HCT116 (cell line): ENCODE data around the gene IL18R1. TPM values are rescaled to one million over a fixed set of nuclear protein-coding genes. Genes with fewer than 3 reads are reported as not detected.

Source experiments
- ATAC-seq: fragments of 200-7000 bp; cut with Tn5 transposase; 2 replicates; pipeline ENCODE4 v1.9.1; 2020; ENCODE audit warnings: mild to moderate bottlenecking, moderate library complexity
- BruUV-seq: library from RNA; stranded (reverse); fragments of 400-500 nt; replicated peaks from 2 replicates; lab custom pipeline; 2021; lab: Mats Ljungman, UMichigan
- CTCF ChIA-PET: fragments of 300-600 bp; sonication (Branson Sonifier 250); formaldehyde crosslinking; loops from one replicate; lab custom pipeline; 2021; ENCODE audit warnings: antibody characterized with exemption; lab: Charles Lee
- POLR2A ChIA-PET: fragments of 300-600, 350-600 bp; sonication (Branson Sonifier 250); formaldehyde crosslinking; loops from one replicate; lab custom pipeline; 2021; ENCODE audit warnings: antibody characterized with exemption; lab: Charles Lee
- RAD21 ChIA-PET, 2 experiments: fragments of 300-600 bp; sonication (Branson Sonifier 250); formaldehyde crosslinking; loops; one replicate each; lab custom pipeline; 2023; ENCODE audit warnings: low total read pairs in 2 of 2; ENCODE audit not compliant: uncharacterized antibody in 2 of 2, unreplicated experiment in 2 of 2, low non-redundant PET in 1 of 2; lab: Charles Lee
- DNase-seq: peaks from one replicate; pipeline ENCODE4 v3.0.0-alpha.2; 2010; ENCODE audit warnings: low read depth, low spot score
- H2AFZ ChIP-seq: fragments of 200-600 bp; shearing (Covaris generic), sonication (generic); 2 replicates; pipeline ENCODE4 v1.6.1; 2017; ENCODE audit warnings: low read depth, mixed run types, mixed read lengths, antibody characterized with exemption, low read length; ENCODE audit not compliant: poor library complexity, severe bottlenecking
- H3K27ac ChIP-seq: 2 replicates; pipeline ENCODE4 v1.5.1; 2012; ENCODE audit warnings: low read depth, low read length
- H3K27me3 ChIP-seq: fragments of 200-600 bp; sonication (generic); 2 replicates; pipeline ENCODE4 v1.6.1; 2016; ENCODE audit warnings: mixed run types, low read length, mixed read lengths; ENCODE audit not compliant: insufficient read depth
- H3K36me3 ChIP-seq, 2 experiments: fragments of 200-500 bp in 1 of 2; fragments of 200-600 bp in 1 of 2; sonication (Bioruptor generic) in 1 of 2; sonication (generic) in 1 of 2; 2 replicates each; pipeline versions ENCODE4 v1.5.1 to v1.6.1; 2014 to 2016; ENCODE audit warnings: low read length in 2 of 2, inconsistent platforms in 1 of 2, mixed read lengths in 1 of 2, mixed run types in 1 of 2; ENCODE audit not compliant: insufficient read depth in 2 of 2, control insufficient read depth in 1 of 2
- H3K4me1 ChIP-seq, 2 experiments: fragments of 200-600 bp in 1 of 2; sonication (generic) in 1 of 2; 2 replicates each; pipeline versions ENCODE4 v1.5.1 to v1.6.1; 2012 to 2017; ENCODE audit warnings: low read length in 2 of 2, inconsistent platforms in 1 of 2, mild to moderate bottlenecking in 1 of 2, mixed read lengths in 1 of 2, mixed run types in 1 of 2, moderate library complexity in 1 of 2; ENCODE audit not compliant: insufficient read depth in 2 of 2, control insufficient read depth in 1 of 2
- H3K4me2 ChIP-seq: fragments of 200-600 bp; sonication (generic); 2 replicates; pipeline ENCODE4 v1.6.1; 2017; ENCODE audit warnings: mixed run types, low read length, mixed read lengths
- H3K4me3 ChIP-seq, 2 experiments: fragments of 200-600 bp in 1 of 2; sonication (generic) in 1 of 2; replicated peaks in 1 of 2; 2 replicates each; pipeline ENCODE4 v1.5.1; 2011 to 2016; ENCODE audit warnings: low read length in 2 of 2, control low read depth in 1 of 2, low read depth in 1 of 2, mild to moderate bottlenecking in 1 of 2, mixed read lengths in 1 of 2, mixed run types in 1 of 2
- H3K79me2 ChIP-seq: fragments of 200-600 bp; sonication (generic); 2 replicates; pipeline ENCODE4 v1.6.1; 2017; ENCODE audit warnings: mild to moderate bottlenecking, mixed run types, low read length, moderate library complexity, mixed read lengths; ENCODE audit not compliant: insufficient read depth
- H3K9ac ChIP-seq: fragments of 200-600 bp; sonication (generic); 2 replicates; pipeline ENCODE4 v1.6.1; 2016; ENCODE audit warnings: low read length, mixed read lengths
- H3K9me2 ChIP-seq: fragments of 200-600 bp; sonication (generic), shearing (Covaris generic); 2 replicates; pipeline ENCODE4 v1.6.1; 2017; ENCODE audit warnings: mixed run types, mild to moderate bottlenecking, moderate library complexity; ENCODE audit not compliant: insufficient read depth
- H3K9me3 ChIP-seq, 2 experiments: fragments of 200-500 bp in 1 of 2; fragments of 200-600 bp in 1 of 2; sonication (Bioruptor generic) in 1 of 2; sonication (generic) in 1 of 2; 2 replicates each; pipeline ENCODE4 v1.6.1; 2014 to 2017; ENCODE audit warnings: low read length in 2 of 2, mixed read lengths in 2 of 2, inconsistent platforms in 1 of 2, low read depth in 1 of 2, mild to moderate bottlenecking in 1 of 2, mixed run types in 1 of 2, moderate library complexity in 1 of 2; ENCODE audit not compliant: control insufficient read depth in 1 of 2, insufficient read depth in 1 of 2
- H4K20me1 ChIP-seq: fragments of 200-600 bp; sonication (generic), shearing (Covaris generic); 2 replicates; pipeline ENCODE4 v1.6.1; 2017; ENCODE audit warnings: mixed run types, mild to moderate bottlenecking, moderate library complexity; ENCODE audit not compliant: insufficient read depth
- CBX3 ChIP-seq: IDR thresholded peaks from 2 replicates; pipeline ENCODE4 v1.6.1; 2012; ENCODE audit warnings: low read depth
- CEBPB ChIP-seq: IDR thresholded peaks from 2 replicates; pipeline ENCODE4 v1.6.1; 2012; ENCODE audit warnings: low read depth
- EGR1 ChIP-seq: IDR thresholded peaks from 2 replicates; pipeline ENCODE4 v1.6.1; 2012; ENCODE audit warnings: low read depth
- ELF1 ChIP-seq: IDR thresholded peaks from 2 replicates; pipeline ENCODE4 v1.6.1; 2012; ENCODE audit warnings: low read depth, borderline replicate concordance
- EZH2 ChIP-seq: fragments of 200-600 bp; sonication (generic); IDR thresholded peaks from 2 replicates; pipeline ENCODE4 v1.6.1; 2017; ENCODE audit warnings: antibody characterized with exemption, mixed run types
- EZH2phosphoT487 ChIP-seq: fragments of 200-600 bp; IDR thresholded peaks from 2 replicates; pipeline ENCODE4 v1.6.1; 2018; ENCODE audit warnings: antibody characterized with exemption, borderline replicate concordance
- FOSL1 ChIP-seq: IDR thresholded peaks from 2 replicates; pipeline ENCODE4 v1.6.1; 2012; ENCODE audit warnings: low read depth
- JUND ChIP-seq: IDR thresholded peaks from 2 replicates; pipeline ENCODE4 v1.6.1; 2012
- POLR2A ChIP-seq: IDR thresholded peaks from 2 replicates; pipeline ENCODE4 v1.7.0; 2011; ENCODE audit warnings: borderline replicate concordance; ENCODE audit not compliant: insufficient read depth, insufficient read length; ENCODE audit errors: extremely low read depth
- POLR2AphosphoS5 ChIP-seq: IDR thresholded peaks from 2 replicates; pipeline ENCODE4 v1.6.1; 2011; ENCODE audit warnings: mild to moderate bottlenecking, low read depth, low read length, moderate library complexity
- RAD21 ChIP-seq: IDR thresholded peaks from 2 replicates; pipeline ENCODE4 v1.6.1; 2012; ENCODE audit warnings: low read depth, mild to moderate bottlenecking
- SRF ChIP-seq: IDR thresholded peaks from 2 replicates; pipeline ENCODE4 v1.6.1; 2012; ENCODE audit warnings: low read depth
- YY1 ChIP-seq: IDR thresholded peaks from 2 replicates; pipeline ENCODE4 v1.6.1; 2011; ENCODE audit warnings: low read length, low read depth, moderate library complexity, mild to moderate bottlenecking; ENCODE audit not compliant: insufficient replicate concordance; ENCODE audit errors: extremely low read depth
- ZFX ChIP-seq: fragments of 450-650 bp; IDR thresholded peaks from 2 replicates; pipeline ENCODE4 v1.6.1; 2017
- ZNF274 ChIP-seq: fragments of 200-500 bp; sonication (Bioruptor generic); IDR thresholded peaks from 2 replicates; pipeline ENCODE4 v1.6.1; 2014; ENCODE audit warnings: mild to moderate bottlenecking, low read depth, low read length, inconsistent platforms
- intact Hi-C: fragments of 100-400 bp; cut with micrococcal nuclease; formaldehyde crosslinking; loops from 2 replicates; pipeline ENCODE4 v1.10.0; 2022
- total RNA-seq: library from RNA; stranded (reverse); gene quantifications from one replicate; pipeline ENCODE4 v1.2.1, GENCODE V29; 2021; ENCODE audit not compliant: unreplicated experiment
- TF ChIP-seq, protein P1 (sequence below), 3 experiments: fragments of 200-600 bp in 1 of 3; sonication (generic) in 1 of 3; IDR thresholded peaks in 2 of 3; conservative IDR thresholded peaks in 1 of 3; 2 replicates each; pipeline ENCODE4 v1.5.1; 2012 to 2017; ENCODE audit warnings: low read depth in 2 of 3, low read length in 2 of 3, antibody characterized with exemption in 1 of 3, borderline replicate concordance in 1 of 3, control low read depth in 1 of 3, mild to moderate bottlenecking in 1 of 3, mixed read lengths in 1 of 3, mixed run types in 1 of 3, moderate library complexity in 1 of 3; ENCODE audit not compliant: insufficient read depth in 1 of 3
- TF ChIP-seq, protein P2 (sequence below): IDR thresholded peaks from 2 replicates; pipeline ENCODE4 v1.6.1; 2011; ENCODE audit warnings: mild to moderate bottlenecking, low read length, moderate library complexity; ENCODE audit not compliant: insufficient replicate concordance; ENCODE audit errors: extremely low read depth
- TF ChIP-seq, protein P3 (sequence below): IDR thresholded peaks from 2 replicates; pipeline ENCODE4 v1.6.1; 2012
- TF ChIP-seq, protein P4 (sequence below): IDR thresholded peaks from 2 replicates; pipeline ENCODE4 v1.6.1; 2012; ENCODE audit warnings: low read depth
- TF ChIP-seq, protein P5 (sequence below): IDR thresholded peaks from 2 replicates; pipeline ENCODE4 v1.6.1; 2012

Gene IL18R1
- total RNA-seq, 1 experiment from 2014 or later = 1.5 TPM

DNA sequence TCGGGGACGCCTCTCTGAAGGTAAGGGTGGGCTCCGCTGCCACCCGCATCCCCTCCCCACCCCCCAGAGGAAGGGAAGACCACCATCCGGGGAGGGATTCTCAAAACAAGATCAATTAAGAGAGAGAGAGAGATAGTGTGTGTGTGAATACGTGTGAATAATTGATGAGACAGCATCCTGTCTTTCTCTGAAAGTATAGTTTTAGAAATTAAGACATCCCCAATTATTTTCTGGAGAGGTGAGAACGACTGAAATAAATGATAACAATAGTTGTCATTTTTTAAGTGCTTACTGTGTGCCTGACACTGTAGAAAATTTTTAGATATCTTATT, 751 bp downstream of the IL18R1 start:
- CTCF ChIA-PET = interaction anchor here (1.3 kb wide), 1 partner anchor 116 kb away, joined by 3 read pairs; no protein-coding TSS in a partner anchor
- Histone ChIP-seq H3K9me3 (no peaks in the 10 kb centered on the region), H3K4me2 (peak overlapping the region; percentile 79), H4K20me1 (no peaks in the 10 kb centered on the region), H2AFZ (peak overlapping the region; percentile 87), H3K4me3 (peak overlapping the region; percentile 57 to 62), H3K9ac (no peak overlapping the region), H3K27me3 (no peaks in the 10 kb centered on the region), H3K27ac (no peak overlapping the region), H3K36me3 (no peaks in the 10 kb centered on the region), H3K4me1 (peaks cover 0 to 7% of the 10 kb centered on the region in 2 experiments; a peak in 2 of 4 replicates), H3K79me2 (no peaks in the 10 kb centered on the region), H3K9me2 (no peaks in the 10 kb centered on the region)
- ATAC-seq (no peak), DNase-seq (no peak)
- TF ChIP-seq EZH2phosphoT487 (no peak), ZNF274 (no peak), FOSL1 (no peak), ELF1 (no peak), ZFX (no peak), POLR2A (no peak), EGR1 (no peak), POLR2AphosphoS5 (no peak), CBX3 (no peak), RAD21 (no peak), EZH2 (no peak), SRF (no peak), CEBPB (no peak), YY1 (no peak), JUND (no peak)
- TF ChIP-seq, protein P1, sequence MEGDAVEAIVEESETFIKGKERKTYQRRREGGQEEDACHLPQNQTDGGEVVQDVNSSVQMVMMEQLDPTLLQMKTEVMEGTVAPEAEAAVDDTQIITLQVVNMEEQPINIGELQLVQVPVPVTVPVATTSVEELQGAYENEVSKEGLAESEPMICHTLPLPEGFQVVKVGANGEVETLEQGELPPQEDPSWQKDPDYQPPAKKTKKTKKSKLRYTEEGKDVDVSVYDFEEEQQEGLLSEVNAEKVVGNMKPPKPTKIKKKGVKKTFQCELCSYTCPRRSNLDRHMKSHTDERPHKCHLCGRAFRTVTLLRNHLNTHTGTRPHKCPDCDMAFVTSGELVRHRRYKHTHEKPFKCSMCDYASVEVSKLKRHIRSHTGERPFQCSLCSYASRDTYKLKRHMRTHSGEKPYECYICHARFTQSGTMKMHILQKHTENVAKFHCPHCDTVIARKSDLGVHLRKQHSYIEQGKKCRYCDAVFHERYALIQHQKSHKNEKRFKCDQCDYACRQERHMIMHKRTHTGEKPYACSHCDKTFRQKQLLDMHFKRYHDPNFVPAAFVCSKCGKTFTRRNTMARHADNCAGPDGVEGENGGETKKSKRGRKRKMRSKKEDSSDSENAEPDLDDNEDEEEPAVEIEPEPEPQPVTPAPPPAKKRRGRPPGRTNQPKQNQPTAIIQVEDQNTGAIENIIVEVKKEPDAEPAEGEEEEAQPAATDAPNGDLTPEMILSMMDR (IDR thresholded peaks at IDR 0.05 in 2 of 3, conservative IDR thresholded peaks at IDR 0.05 in 1 of 3; ENCODE audit: borderline replicate concordance in 1 of 3, insufficient read depth in 1 of 3, low read depth in 2 of 3, low read length in 2 of 3) = no peak
- TF ChIP-seq, protein P2, sequence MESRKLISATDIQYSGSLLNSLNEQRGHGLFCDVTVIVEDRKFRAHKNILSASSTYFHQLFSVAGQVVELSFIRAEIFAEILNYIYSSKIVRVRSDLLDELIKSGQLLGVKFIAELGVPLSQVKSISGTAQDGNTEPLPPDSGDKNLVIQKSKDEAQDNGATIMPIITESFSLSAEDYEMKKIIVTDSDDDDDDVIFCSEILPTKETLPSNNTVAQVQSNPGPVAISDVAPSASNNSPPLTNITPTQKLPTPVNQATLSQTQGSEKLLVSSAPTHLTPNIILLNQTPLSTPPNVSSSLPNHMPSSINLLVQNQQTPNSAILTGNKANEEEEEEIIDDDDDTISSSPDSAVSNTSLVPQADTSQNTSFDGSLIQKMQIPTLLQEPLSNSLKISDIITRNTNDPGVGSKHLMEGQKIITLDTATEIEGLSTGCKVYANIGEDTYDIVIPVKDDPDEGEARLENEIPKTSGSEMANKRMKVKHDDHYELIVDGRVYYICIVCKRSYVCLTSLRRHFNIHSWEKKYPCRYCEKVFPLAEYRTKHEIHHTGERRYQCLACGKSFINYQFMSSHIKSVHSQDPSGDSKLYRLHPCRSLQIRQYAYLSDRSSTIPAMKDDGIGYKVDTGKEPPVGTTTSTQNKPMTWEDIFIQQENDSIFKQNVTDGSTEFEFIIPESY = no peak
- TF ChIP-seq, protein P3, sequence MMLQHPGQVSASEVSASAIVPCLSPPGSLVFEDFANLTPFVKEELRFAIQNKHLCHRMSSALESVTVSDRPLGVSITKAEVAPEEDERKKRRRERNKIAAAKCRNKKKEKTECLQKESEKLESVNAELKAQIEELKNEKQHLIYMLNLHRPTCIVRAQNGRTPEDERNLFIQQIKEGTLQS = no peak
- TF ChIP-seq, protein P4, sequence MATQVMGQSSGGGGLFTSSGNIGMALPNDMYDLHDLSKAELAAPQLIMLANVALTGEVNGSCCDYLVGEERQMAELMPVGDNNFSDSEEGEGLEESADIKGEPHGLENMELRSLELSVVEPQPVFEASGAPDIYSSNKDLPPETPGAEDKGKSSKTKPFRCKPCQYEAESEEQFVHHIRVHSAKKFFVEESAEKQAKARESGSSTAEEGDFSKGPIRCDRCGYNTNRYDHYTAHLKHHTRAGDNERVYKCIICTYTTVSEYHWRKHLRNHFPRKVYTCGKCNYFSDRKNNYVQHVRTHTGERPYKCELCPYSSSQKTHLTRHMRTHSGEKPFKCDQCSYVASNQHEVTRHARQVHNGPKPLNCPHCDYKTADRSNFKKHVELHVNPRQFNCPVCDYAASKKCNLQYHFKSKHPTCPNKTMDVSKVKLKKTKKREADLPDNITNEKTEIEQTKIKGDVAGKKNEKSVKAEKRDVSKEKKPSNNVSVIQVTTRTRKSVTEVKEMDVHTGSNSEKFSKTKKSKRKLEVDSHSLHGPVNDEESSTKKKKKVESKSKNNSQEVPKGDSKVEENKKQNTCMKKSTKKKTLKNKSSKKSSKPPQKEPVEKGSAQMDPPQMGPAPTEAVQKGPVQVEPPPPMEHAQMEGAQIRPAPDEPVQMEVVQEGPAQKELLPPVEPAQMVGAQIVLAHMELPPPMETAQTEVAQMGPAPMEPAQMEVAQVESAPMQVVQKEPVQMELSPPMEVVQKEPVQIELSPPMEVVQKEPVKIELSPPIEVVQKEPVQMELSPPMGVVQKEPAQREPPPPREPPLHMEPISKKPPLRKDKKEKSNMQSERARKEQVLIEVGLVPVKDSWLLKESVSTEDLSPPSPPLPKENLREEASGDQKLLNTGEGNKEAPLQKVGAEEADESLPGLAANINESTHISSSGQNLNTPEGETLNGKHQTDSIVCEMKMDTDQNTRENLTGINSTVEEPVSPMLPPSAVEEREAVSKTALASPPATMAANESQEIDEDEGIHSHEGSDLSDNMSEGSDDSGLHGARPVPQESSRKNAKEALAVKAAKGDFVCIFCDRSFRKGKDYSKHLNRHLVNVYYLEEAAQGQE = no peak
- TF ChIP-seq, protein P5, sequence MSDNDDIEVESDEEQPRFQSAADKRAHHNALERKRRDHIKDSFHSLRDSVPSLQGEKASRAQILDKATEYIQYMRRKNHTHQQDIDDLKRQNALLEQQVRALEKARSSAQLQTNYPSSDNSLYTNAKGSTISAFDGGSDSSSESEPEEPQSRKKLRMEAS = no peak
- POLR2A ChIA-PET = no interaction called here
- RAD21 ChIA-PET = no interaction called here
- intact Hi-C loops = loop anchor here (5.0 kb wide), 2 partner anchors 104 to 349 kb away; no protein-coding TSS in a partner anchor
- no TSS peak for BruUV-seq
